Bronchial epithelial cell (primary cell): ENCODE data around the gene FARSA. TPM values are rescaled to one million over a fixed set of nuclear protein-coding genes. Genes with fewer than 3 reads are reported as not detected.

Source experiments
- DNase-seq: peaks from one replicate; pipeline ENCODE4 v3.0.0-alpha.2; 2010; ENCODE audit warnings: low read depth
- FAIRE-seq: peaks from 2 replicates; lab custom pipeline; 2011; peaks lifted over from hg19 to GRCh38; lab: Jason Lieb, UNC
- H3K27me3 ChIP-seq: 2 replicates; pipeline ENCODE4 v1.5.1; 2011; ENCODE audit warnings: low read length; ENCODE audit not compliant: control insufficient read depth, insufficient read depth
- H3K36me3 ChIP-seq: 2 replicates; pipeline ENCODE4 v1.5.1; 2011; ENCODE audit warnings: low read length; ENCODE audit not compliant: control insufficient read depth, insufficient read depth
- H3K4me3 ChIP-seq: 2 replicates; pipeline ENCODE4 v1.5.1; 2011; ENCODE audit warnings: mild to moderate bottlenecking, low read depth, low read length, control low read depth
- CTCF ChIP-seq: IDR thresholded peaks from 2 replicates; pipeline ENCODE4 v1.5.1; 2011; ENCODE audit warnings: mild to moderate bottlenecking, moderate library complexity, low read length, control low read depth, inconsistent platforms; ENCODE audit not compliant: insufficient read depth, severe bottlenecking
- total RNA-seq: library from RNA; depleted of rRNA; stranded (reverse); fragments of >200 nt; gene quantifications from 2 replicates; pipeline ENCODE4 v1.2.1, GENCODE V29; 2014

FARSA gene
- total RNA-seq, 1 donor from 2014 or later, result 55.5 TPM

- no peaks in the 10 kb centered on the region for H3K27me3 ChIP-seq
- H3K4me3 ChIP-seq, result peak overlapping the region; percentile 1
- DNase-seq (no peak), FAIRE-seq (no peak)
- H3K36me3 ChIP-seq, result no peaks in the 10 kb centered on the region
- TF ChIP-seq CTCF, result no peak
Measured at GRCh38 chr19:12885749-12886650, 47.5 kb downstream of the FARSA start.

GRCh38 chr19:12884926-12885748 is 48.4 kb downstream of the FARSA start:
- FAIRE-seq (no peak), DNase-seq (peak; percentile 72)
- peak; percentile 53 for TF ChIP-seq CTCF
- H3K36me3 ChIP-seq, result no peaks in the 10 kb centered on the region
- H3K4me3 ChIP-seq, result peak overlapping the region; percentile 1
- H3K27me3 ChIP-seq, result no peaks in the 10 kb centered on the region

GRCh38 chr19:12884627-12884925 is 48.9 kb downstream of the FARSA start:
- Histone ChIP-seq H3K4me3 (no peak overlapping the region), H3K36me3 (no peaks in the 10 kb centered on the region), H3K27me3 (no peaks in the 10 kb centered on the region)
- no peak for FAIRE-seq
- DNase-seq, result no peak
- no peak for TF ChIP-seq CTCF

- no peaks in the 10 kb centered on the region for H3K36me3 ChIP-seq
- H3K27me3 ChIP-seq, result no peaks in the 10 kb centered on the region
- DNase-seq, result no peak
- H3K4me3 ChIP-seq, result no peak overlapping the region
- FAIRE-seq, result no peak
- no peak for TF ChIP-seq CTCF
Measured at GRCh38 chr19:12884202-12884601, 49.3 kb downstream of the FARSA start.

- FAIRE-seq, result no peak
- Histone ChIP-seq H3K27me3 (no peaks in the 10 kb centered on the region), H3K4me3 (no peak overlapping the region), H3K36me3 (no peaks in the 10 kb centered on the region)
- DNase-seq, result no peak
- TF ChIP-seq CTCF, result no peak
Measured at GRCh38 chr19:12882589-12882988, 50.9 kb downstream of the FARSA start.
